Muscle layer of duodenum (tissue), 2 donors: ENCODE data around the gene CD72.

ENCODE experiments used
- H3K27ac ChIP-seq: one replicate; pipeline ENCODE4 v1.7.0; 2013; ENCODE audit warnings: mild to moderate bottlenecking, low read length
- H3K27me3 ChIP-seq: one replicate; pipeline ENCODE4 v1.7.0; 2013; ENCODE audit warnings: low read depth, mild to moderate bottlenecking, control low read depth, low read length
- H3K36me3 ChIP-seq, 2 donors: one replicate each; pipeline ENCODE4 v1.7.0; 2013; ENCODE audit warnings: low read length in 2 of 2, control low read depth in 1 of 2, mild to moderate bottlenecking in 1 of 2; ENCODE audit not compliant: insufficient read depth in 2 of 2, control insufficient read depth in 1 of 2
- H3K4me1 ChIP-seq, 2 donors: one replicate each; pipeline ENCODE4 v1.7.0; 2013; ENCODE audit warnings: low read length in 2 of 2, mild to moderate bottlenecking in 2 of 2, control low read depth in 1 of 2, moderate library complexity in 1 of 2; ENCODE audit not compliant: insufficient read depth in 2 of 2, control insufficient read depth in 1 of 2
- H3K4me3 ChIP-seq, 2 donors: one replicate each; pipeline ENCODE4 v1.7.0; 2013; ENCODE audit warnings: low read length in 2 of 2, low read depth in 1 of 2, mild to moderate bottlenecking in 1 of 2
- H3K9me3 ChIP-seq, 2 donors: one replicate each; pipeline ENCODE4 v1.7.0; 2013; ENCODE audit warnings: low read length in 2 of 2, control low read depth in 1 of 2, mild to moderate bottlenecking in 1 of 2; ENCODE audit not compliant: control insufficient read depth in 1 of 2
- donor health status: healthy.

The CD72 gene

DNA sequence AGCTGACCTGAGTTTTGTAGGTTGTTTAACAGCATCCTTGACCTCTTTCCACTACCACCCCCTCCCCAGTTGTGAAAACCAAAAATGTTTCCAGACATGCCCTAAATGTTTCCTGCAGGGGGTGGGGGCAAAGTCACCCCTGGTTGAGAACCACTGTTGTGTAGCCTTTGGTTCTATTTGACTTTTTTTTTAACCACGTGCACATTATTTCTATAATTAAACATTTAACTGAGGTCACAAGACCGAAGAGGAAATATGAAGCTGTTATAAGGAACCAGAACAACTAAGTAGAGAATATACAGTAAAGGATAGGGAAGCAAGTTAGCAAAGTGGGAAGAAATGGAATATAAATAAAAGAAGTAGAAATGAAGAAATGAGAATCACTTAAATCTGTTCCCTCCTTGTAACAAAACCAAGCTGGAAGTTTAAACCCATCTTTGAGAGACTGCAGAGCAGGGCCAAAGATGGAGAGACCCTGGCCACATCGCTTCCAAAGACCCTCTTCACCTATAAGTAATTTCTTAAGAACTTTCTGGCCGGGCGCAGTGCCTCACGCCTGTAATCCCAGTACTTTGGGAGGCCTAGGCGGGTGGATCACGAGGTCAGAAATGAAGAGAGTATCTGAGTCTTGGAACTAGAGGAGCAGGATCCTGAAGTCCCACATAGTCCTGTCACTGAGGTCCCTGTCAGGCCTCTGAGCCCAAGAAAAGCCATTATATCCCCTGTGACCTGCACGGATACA lies 18.1 kb upstream of the CD72 start:
- Histone ChIP-seq H3K27me3 (no peaks in the 10 kb centered on the region), H3K36me3 (no peaks in the 10 kb centered on the region), H3K27ac (no peak overlapping the region), H3K4me3 (no peak overlapping the region), H3K4me1 (no peaks in the 10 kb centered on the region), H3K9me3 (no peaks in the 10 kb centered on the region)

DNA sequence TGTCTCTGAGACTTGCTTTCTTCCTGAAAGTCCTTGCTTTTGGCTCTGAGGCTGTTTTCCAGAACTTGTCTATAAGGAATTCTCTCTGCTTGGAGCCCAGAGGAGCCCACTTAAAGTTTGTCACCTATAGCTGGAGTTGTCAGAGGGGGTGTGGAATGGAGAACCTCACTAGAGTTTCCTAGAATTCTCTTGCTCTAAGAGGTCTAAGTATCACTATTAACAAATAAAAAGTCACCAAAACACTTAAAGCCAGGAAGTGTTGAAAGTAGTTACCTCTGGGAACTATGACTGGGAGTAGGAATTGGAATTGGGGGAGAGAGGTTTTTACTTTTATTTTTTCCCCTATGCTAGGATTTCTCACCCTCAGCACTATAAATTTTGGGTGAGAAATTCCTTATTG lies 17.5 kb upstream of the CD72 start:
- Histone ChIP-seq H3K4me1 (no peaks in the 10 kb centered on the region), H3K9me3 (no peaks in the 10 kb centered on the region), H3K27ac (no peak overlapping the region)

DNA sequence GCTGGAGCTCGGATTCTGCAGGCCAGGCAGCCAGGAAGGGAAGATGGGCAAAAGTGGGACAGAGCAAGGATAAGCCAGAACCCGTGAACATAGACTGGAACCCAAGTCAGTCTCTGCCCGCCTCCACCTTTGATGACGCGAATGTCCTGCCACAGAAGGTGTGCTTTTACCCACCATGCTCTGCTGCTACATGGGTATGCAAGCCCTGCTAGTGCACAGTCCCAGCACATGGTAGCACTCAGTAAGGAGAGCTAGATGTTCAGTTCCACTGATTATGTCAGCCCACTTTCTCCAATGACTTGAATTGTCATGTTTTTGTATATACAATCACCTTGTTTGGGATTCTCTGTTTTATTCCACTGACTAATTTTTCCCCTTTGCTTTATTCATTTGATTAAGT lies 11.4 kb upstream of the CD72 start:
- no peaks in the 10 kb centered on the region for H3K36me3 ChIP-seq
- no peaks in the 10 kb centered on the region for H3K9me3 ChIP-seq
- no peak overlapping the region for H3K4me3 ChIP-seq
- H3K4me1 ChIP-seq: no peaks in the 10 kb centered on the region
- H3K27ac ChIP-seq: no peak overlapping the region
- H3K27me3 ChIP-seq: no peaks in the 10 kb centered on the region

More for the DNA sequence above, 17.5 kb upstream of the CD72 start:
- H3K36me3 ChIP-seq: no peaks in the 10 kb centered on the region
- no peaks in the 10 kb centered on the region for H3K27me3 ChIP-seq
- H3K4me3 ChIP-seq: no peak overlapping the region

DNA sequence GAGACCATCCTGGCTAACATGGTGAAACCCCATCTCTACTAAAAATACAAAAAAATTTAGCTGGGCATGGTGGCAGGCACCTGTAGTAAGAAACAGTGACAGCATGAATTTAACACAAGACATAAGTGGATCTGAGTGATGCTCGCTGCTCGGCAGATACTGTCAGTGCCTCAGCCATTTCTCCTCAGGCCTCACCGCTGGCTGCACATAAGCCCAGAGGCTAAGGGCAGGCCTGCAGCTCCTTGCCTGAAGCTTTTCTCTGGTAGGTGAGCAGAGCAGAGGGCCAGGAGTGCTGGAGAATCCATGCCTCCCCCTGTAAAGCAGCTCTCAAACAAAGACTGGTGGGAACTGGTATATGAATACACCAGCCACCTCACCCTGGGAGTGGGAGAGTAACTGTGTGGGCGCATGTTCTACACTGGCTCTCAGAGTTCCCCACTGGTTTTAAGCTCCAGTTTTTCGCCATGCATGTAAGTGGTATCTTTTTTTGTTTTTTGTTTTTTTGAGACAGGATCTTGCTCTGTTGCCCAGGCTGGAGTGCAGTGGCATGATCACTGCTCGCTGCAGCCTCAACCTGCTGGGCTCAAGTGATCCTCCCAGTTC lies 10.3 kb upstream of the CD72 start:
- H3K27ac ChIP-seq: no peak overlapping the region
- no peaks in the 10 kb centered on the region for H3K4me1 ChIP-seq
- H3K4me3 ChIP-seq: no peak overlapping the region
- no peaks in the 10 kb centered on the region for H3K27me3 ChIP-seq
- no peaks in the 10 kb centered on the region for H3K36me3 ChIP-seq
- no peaks in the 10 kb centered on the region for H3K9me3 ChIP-seq

- H3K27me3 ChIP-seq: no peaks in the 10 kb centered on the region
- no peak overlapping the region for H3K4me3 ChIP-seq
- H3K27ac ChIP-seq: no peak overlapping the region
- H3K9me3 ChIP-seq: no peaks in the 10 kb centered on the region
- no peaks in the 10 kb centered on the region for H3K4me1 ChIP-seq
- H3K36me3 ChIP-seq: no peaks in the 10 kb centered on the region
These were observed 9.4 kb upstream of the CD72 start for GRCh38 chr9:35627575-35627974.

GRCh38 chr9:35619800-35620158 lies 1.6 kb upstream of the CD72 start:
- Histone ChIP-seq H3K4me1 (peaks cover 0 to 8% of the 10 kb centered on the region in 2 donors), H3K9me3 (no peaks in the 10 kb centered on the region), H3K27ac (no peak overlapping the region), H3K4me3 (no peak overlapping the region), H3K36me3 (no peaks in the 10 kb centered on the region), H3K27me3 (no peaks in the 10 kb centered on the region)

GRCh38 chr9:35618854-35619799 lies 914 bp upstream of the CD72 start:
- no peaks in the 10 kb centered on the region for H3K9me3 ChIP-seq
- H3K36me3 ChIP-seq: no peaks in the 10 kb centered on the region
- no peaks in the 10 kb centered on the region for H3K27me3 ChIP-seq
- H3K4me1 ChIP-seq: peaks cover 0 to 8% of the 10 kb centered on the region in 2 donors
- H3K4me3 ChIP-seq: no peak overlapping the region
- H3K27ac ChIP-seq: no peak overlapping the region

DNA sequence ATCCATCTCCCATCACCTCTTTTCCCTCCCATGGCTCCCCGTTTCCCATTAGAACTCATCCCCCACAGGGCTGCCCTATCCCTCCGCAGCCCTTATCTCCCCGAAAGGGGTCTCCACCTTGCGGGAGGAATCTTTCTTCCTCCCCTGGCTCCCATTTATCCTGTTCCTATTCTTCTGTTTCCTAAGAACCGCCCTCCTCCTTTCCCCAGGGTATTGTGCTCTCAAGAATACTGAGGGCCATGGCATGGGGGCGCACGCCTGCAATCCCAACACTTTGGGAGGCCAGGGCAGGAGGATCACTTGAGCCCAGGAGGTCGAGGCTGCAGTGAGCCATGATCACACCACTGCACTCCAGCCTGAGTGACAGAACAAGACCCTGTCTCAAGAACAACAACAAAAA lies 665 bp downstream of the CD72 start:
- Histone ChIP-seq H3K9me3 (no peaks in the 10 kb centered on the region), H3K4me3 (peak overlapping the region; percentile 60 to 64), H3K4me1 (peaks cover 0 to 8% of the 10 kb centered on the region in 2 donors), H3K36me3 (no peaks in the 10 kb centered on the region), H3K27me3 (no peaks in the 10 kb centered on the region), H3K27ac (no peak overlapping the region)

DNA sequence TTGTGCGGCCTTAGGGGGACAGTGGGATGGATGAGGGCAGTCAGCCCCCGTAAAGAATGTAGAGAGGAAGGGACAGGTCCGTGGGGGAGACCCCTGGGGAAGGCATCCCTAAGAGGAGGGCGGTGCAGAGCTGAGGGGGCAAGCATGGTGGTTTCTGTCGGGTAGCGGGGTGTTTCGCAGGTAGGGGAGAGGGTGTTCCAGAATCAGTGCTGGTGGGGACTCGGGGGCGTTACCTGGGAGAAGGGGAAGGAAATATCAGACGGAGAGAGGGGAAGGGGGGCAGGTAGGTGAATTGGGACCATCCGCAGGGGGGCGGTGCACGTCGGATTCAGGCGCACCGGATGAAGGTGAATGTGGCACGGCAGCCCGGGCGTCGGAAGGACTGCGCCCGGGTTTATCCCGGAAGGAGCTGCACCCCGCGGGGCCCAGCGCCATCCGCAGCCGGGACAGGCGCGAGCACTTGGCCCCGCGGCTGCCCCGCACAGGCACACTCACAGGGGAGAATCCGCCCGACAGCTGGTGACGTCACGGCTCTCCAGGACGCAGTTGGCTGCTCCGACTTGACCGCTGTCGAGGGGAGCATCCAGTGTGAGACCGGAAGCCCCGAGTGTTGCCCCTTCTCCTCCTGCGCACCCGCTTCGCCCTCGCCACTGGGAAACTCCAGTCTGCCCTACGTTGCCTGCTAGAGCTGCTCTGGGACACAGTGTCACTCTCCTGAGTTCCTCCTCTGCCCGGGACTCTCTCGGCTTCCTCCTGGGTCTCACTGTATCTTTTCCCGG lies 1.3 kb downstream of the CD72 start:
- peak overlapping the region; percentile 60 to 64 for H3K4me3 ChIP-seq
- H3K27ac ChIP-seq: no peak overlapping the region
- H3K4me1 ChIP-seq: peaks cover 0 to 8% of the 10 kb centered on the region in 2 donors
- no peaks in the 10 kb centered on the region for H3K9me3 ChIP-seq
- H3K27me3 ChIP-seq: no peaks in the 10 kb centered on the region
- H3K36me3 ChIP-seq: no peaks in the 10 kb centered on the region

- Histone ChIP-seq H3K4me3 (no peak overlapping the region), H3K4me1 (peaks cover 3 to 8% of the 10 kb centered on the region in 2 donors), H3K36me3 (no peaks in the 10 kb centered on the region), H3K27ac (no peak overlapping the region), H3K9me3 (no peaks in the 10 kb centered on the region), H3K27me3 (no peaks in the 10 kb centered on the region)
These were observed 2.1 kb downstream of the CD72 start for GRCh38 chr9:35615981-35616680.
